Kidney (tissue), 22 donors: ENCODE results near the gene PCDH19. TPM values are rescaled to one million over a fixed set of nuclear protein-coding genes. Genes with fewer than 3 reads are reported as not detected.

ENCODE experiments used
- DNase-seq, 5 donors: peaks; one replicate each; pipeline ENCODE4 v3.0.0-alpha.2; 2013 to 2020
- FAIRE-seq: peaks from 2 replicates; lab custom pipeline; 2012; peaks lifted over from hg19 to GRCh38; lab: Jason Lieb, UNC
- H3K27ac ChIP-seq, 2 donors: one replicate each; pipeline ENCODE4 v1.7.0; 2013; ENCODE audit warnings: low read depth in 2 of 2, low read length in 2 of 2, inconsistent platforms in 1 of 2
- H3K27me3 ChIP-seq: one replicate; pipeline ENCODE4 v1.7.1; 2013; ENCODE audit warnings: low read length, inconsistent platforms; ENCODE audit not compliant: control insufficient read depth, insufficient read depth
- H3K36me3 ChIP-seq, 3 donors: one replicate each; pipeline versions ENCODE4 v1.7.0 to v1.7.1; 2013; ENCODE audit warnings: low read length in 3 of 3, control low read depth in 1 of 3, inconsistent platforms in 1 of 3; ENCODE audit not compliant: insufficient read depth in 3 of 3, control insufficient read depth in 2 of 3
- H3K4me1 ChIP-seq, 3 donors: one replicate each; pipeline versions ENCODE4 v1.7.0 to v1.7.1; 2013; ENCODE audit warnings: low read length in 3 of 3, inconsistent platforms in 1 of 3, low read depth in 1 of 3; ENCODE audit not compliant: control insufficient read depth in 2 of 3, insufficient read depth in 2 of 3
- H3K4me3 ChIP-seq, 3 donors: one replicate each; pipeline versions ENCODE4 v1.7.0 to v1.8.1; 2013; ENCODE audit warnings: low read length in 3 of 3, control low read depth in 1 of 3, inconsistent platforms in 1 of 3
- H3K9ac ChIP-seq, 3 donors: one replicate each; pipeline versions ENCODE4 v1.7.0 to v1.7.1; 2013; ENCODE audit warnings: low read length in 3 of 3, control low read depth in 1 of 3, inconsistent platforms in 1 of 3
- H3K9me3 ChIP-seq, 3 donors: one replicate each; pipeline versions ENCODE4 v1.7.0 to v1.7.1; 2013; ENCODE audit warnings: low read length in 3 of 3, control low read depth in 1 of 3, inconsistent platforms in 1 of 3; ENCODE audit not compliant: control insufficient read depth in 2 of 3, insufficient read depth in 1 of 3
- CTCF ChIP-seq: IDR thresholded peaks from 3 replicates; pipeline ENCODE4 v1.5.1; 2012; ENCODE audit warnings: mild to moderate bottlenecking, moderate library complexity, borderline replicate concordance; ENCODE audit not compliant: insufficient read depth; ENCODE audit errors: extremely low read depth
- intact Hi-C: fragments of 100-400 bp; cut with DNase I; formaldehyde crosslinking; loops from one replicate; pipeline ENCODE4 v1.11.1; 2022
- long read RNA-seq, 10 donors: library from polyadenylated mRNA in 1 of 10; unstranded in 1 of 10; transcript quantifications; one replicate each; pipeline ENCODE4 v2.0.0 and lab custom pipeline, GENCODE V29; 2021 to 2026
- polyA plus RNA-seq: library from polyadenylated mRNA; stranded (reverse); fragments of 350-450 nt; fragmentation: Illumina TruSeq; extraction: RNeasy Lipid Tissue Mini Kit (QIAGEN cat#74804); gene quantifications from one replicate; pipeline ENCODE4 v1.2.3, GENCODE V29; 2014; ENCODE audit warnings: low read depth, low replicate concordance; ENCODE audit not compliant: insufficient read depth
- total RNA-seq: library from RNA; stranded (reverse); fragmentation: NEBNext Ultra II Directional; extraction: Animal tissue kit (Norgen Biotek cat#: 25700); gene quantifications from one replicate; pipeline ENCODE4 v1.2.1, GENCODE V29; 2021
- donor health status: control.
- donor health status: control.
- donor health status: control.
- donor health status: control.
- donor health status: control.
- donor health status: DM: yes; HTN: yes; CAD: no.
- donor health status: Normal renal cell carcinoma (clear cell type).

The PCDH19 gene
- 0.66 TPM for total RNA-seq
- polyA plus RNA-seq, result 0.75 TPM
- long read RNA-seq, donor 1, result 0 reads
- long read RNA-seq, donor 2, result 0 reads
- long read RNA-seq, donor 3, result 0 reads
- long read RNA-seq, donor 4, result 0 reads
- long read RNA-seq, donor 5, result 0 reads
- long read RNA-seq, donor 6, result 0 reads
- long read RNA-seq, donor 7, result 0 reads
- long read RNA-seq, donor 8, full-length matches to known transcripts, result 1 of 1 reads
- long read RNA-seq, donor 8, partial matches to known transcripts, result 0 of 1 reads
- long read RNA-seq, donor 8, other reads (novel, unspliced or antisense), result 0 of 1 reads
- long read RNA-seq, donor 9, result 0 reads
- long read RNA-seq, donor 10, result 0 reads

DNA sequence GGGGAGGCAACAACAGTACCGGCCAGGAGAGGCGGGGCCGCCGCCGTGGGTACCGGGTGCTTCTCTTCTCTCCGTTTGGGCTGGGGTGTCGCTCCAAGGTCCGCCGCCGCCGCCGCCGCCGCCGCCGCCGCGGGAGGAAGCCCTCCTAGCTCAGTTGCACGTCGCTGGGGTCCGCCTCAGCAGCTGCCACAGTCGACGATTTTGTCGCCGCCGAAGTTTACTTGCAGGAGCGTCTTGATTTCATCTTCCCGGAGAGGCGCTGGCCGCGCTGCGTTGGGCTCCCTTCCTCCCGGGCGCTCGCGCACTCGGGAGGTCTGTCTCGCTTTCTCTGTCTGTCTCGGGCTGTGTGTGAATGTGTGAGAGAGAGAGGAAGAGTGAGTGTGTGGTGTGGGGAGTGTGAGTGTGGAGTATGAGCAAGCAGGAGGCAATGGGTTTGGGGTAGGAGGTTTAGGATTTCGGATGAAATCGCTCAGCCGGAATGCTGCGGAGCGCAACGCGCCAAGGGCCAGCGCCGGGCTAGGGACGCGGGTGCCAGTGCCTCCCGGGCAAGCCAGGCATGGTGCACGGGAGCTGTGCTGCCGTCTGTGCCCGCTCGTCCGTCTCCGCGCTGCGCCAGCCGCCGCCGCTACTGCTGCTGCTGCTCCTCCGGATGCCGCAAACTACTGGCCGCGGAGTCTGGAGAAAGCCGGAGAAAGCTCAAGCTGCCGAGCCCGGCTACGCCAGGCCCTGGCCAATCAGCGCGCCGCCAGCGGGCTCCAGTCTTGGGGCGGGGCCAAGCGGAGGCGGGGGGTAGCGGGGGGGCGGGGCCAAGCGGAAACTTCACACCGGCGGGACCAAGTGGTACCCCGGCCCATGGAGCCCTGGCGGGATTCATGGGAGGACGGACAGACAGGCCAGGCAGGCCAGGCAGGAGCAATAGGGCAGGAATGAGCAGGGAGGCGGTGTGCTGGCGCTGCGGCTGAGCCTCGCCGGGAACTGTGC is at the start of gene PCDH19:
Gene PCDH19 (minus strand): TSS at position 664 of the 981 bp plus-strand sequence. CDS start 1,676 bp downstream, outside the sequence.
- peaks cover 0 to 7% (median 0%) of the 10 kb centered on the region in 3 donors for H3K4me1 ChIP-seq
- DNase-seq, result peak; percentile 76 to 86 (median 82)
- no peak for FAIRE-seq
- intact Hi-C loops, result no loop called here
- peak within 1 kb of the TSS; percentile 42 to 49 (median 42) for H3K4me3 ChIP-seq
- H3K27me3 ChIP-seq, result peaks cover 34% of the 10 kb centered on the region
- TF ChIP-seq CTCF, result no peak
- no peaks in the 10 kb centered on the region for H3K9me3 ChIP-seq
- no peaks in the 10 kb centered on the region for H3K36me3 ChIP-seq
- peak within 1 kb of the TSS in 1 of 3 donors; percentile 16 for H3K9ac ChIP-seq
- no peak within 1 kb of the TSS for H3K27ac ChIP-seq

GRCh38 chrX:100449696-100450608 is 39.9 kb upstream of the PCDH19 start:
- no peak for TF ChIP-seq CTCF
- Histone ChIP-seq H3K9ac (no peak overlapping the region), H3K27me3 (no peaks in the 10 kb centered on the region), H3K27ac (no peak overlapping the region), H3K9me3 (no peaks in the 10 kb centered on the region), H3K4me3 (no peak overlapping the region), H3K36me3 (no peaks in the 10 kb centered on the region), H3K4me1 (peaks cover 0 to 3% (median 0%) of the 10 kb centered on the region in 3 donors)
- intact Hi-C loops, result no loop called here
- FAIRE-seq (no peak), DNase-seq (peak in 2 of 5 donors; percentile 6 to 22)

GRCh38 chrX:100447655-100448397 is 37.8 kb upstream of the PCDH19 start:
- Histone ChIP-seq H3K4me3 (peak overlapping the region; percentile 29 to 57 (median 56)), H3K36me3 (no peaks in the 10 kb centered on the region), H3K27ac (no peak overlapping the region), H3K4me1 (peaks cover 0 to 3% (median 0%) of the 10 kb centered on the region in 3 donors), H3K27me3 (no peaks in the 10 kb centered on the region), H3K9ac (peak overlapping the region in 2 of 3 donors; percentile 34 to 55), H3K9me3 (no peaks in the 10 kb centered on the region)
- FAIRE-seq (peak; percentile 70), DNase-seq (peak in 4 of 5 donors; percentile 35 to 61 (median 52))
- intact Hi-C loops, result no loop called here
- peak; percentile 58 for TF ChIP-seq CTCF
